GM12873 (cell line): ENCODE results near the gene TMEM63A.

ENCODE experiments used
- TF ChIP-seq, protein P1 (sequence below): IDR thresholded peaks from 2 replicates; pipeline ENCODE4 v1.5.1; 2012; ENCODE audit warnings: low read depth, mild to moderate bottlenecking, moderate library complexity, low read length, control low read depth; ENCODE audit not compliant: insufficient read depth; ENCODE audit errors: missing control alignments

TMEM63A gene

DNA sequence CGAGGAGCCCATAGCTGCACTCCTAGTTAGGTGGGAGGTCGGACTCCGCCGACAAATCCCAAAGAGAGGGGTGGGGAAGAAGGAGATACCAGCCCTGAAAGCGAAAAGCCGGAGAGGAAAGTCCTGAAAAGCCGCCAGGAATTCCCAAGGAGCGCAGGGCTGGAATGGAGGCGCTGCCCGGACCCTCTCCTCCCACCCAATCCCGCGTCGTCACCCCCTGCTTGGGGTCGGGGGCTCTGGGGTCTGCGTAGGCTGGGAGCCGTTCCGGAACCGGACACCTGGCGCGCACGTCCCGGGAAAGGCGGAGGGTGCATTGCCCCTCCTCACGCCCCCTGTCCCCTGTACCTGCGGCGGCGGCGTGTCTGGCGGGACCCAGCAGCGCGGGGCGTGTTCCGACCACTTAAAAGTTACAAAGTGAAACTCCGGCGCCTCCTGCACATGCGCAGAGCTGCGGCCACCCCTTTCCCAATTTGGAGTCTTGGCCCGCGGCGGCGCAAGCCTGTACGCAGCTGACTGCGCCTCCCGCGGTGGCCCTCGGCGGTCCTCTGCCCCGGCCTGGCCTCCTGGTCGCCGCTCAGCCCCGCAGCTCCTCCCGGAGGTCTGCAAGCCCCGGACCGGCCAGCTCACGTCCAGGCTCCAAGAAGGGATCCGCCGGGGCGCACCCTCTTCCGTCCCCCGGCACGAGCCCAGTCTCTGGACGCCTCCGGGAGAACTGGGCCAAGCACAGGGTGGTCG, at the start of gene TMEM63A:
TMEM63A (minus strand) TSS at position 422 of the 735 bp plus-strand sequence. CDS start 4,800 bp downstream, outside the sequence.
- TF ChIP-seq, protein P1, sequence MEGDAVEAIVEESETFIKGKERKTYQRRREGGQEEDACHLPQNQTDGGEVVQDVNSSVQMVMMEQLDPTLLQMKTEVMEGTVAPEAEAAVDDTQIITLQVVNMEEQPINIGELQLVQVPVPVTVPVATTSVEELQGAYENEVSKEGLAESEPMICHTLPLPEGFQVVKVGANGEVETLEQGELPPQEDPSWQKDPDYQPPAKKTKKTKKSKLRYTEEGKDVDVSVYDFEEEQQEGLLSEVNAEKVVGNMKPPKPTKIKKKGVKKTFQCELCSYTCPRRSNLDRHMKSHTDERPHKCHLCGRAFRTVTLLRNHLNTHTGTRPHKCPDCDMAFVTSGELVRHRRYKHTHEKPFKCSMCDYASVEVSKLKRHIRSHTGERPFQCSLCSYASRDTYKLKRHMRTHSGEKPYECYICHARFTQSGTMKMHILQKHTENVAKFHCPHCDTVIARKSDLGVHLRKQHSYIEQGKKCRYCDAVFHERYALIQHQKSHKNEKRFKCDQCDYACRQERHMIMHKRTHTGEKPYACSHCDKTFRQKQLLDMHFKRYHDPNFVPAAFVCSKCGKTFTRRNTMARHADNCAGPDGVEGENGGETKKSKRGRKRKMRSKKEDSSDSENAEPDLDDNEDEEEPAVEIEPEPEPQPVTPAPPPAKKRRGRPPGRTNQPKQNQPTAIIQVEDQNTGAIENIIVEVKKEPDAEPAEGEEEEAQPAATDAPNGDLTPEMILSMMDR: peak; percentile 39

DNA sequence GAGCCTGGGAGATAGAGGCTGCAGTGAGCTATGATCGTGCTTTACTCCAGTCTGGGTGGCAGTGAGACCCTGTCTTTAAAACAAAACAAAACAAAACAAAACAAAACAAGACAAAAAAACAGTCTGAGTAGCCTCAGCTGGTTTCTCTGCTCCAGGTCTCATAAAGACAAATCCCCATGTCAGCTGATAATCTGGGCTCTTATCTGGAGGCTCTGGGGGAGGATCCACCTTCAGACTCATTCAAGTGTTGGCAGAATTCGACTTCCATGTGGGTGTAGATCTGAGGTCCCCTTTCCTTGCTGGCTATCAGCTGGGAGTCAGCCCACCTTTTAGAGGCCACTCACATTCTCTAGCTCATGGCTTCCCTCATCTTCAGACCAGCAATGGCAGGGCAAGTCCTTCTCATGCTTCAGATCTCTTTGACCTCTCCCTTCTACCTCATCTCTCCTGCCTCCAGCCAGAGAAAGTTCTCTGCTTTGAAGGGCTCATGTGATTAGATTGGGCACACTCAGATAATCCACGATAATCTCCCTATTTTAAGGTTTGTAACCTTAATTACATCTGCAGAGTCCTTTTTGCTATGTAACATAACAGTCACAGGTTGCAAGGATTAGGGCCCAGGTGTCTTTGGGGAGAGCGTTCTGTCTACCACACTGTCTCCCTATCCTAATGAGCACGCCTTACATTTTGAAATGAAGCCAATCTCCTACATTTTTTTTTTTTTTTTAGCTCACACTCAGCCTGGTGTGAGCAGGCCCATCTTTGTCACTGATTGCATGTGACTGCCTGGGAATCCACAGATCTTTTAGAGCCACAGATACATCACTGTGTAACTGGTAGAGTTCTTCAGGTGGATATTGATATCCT, 49.3 kb upstream of the TMEM63A start:
- TF ChIP-seq, protein P1: no peak

DNA sequence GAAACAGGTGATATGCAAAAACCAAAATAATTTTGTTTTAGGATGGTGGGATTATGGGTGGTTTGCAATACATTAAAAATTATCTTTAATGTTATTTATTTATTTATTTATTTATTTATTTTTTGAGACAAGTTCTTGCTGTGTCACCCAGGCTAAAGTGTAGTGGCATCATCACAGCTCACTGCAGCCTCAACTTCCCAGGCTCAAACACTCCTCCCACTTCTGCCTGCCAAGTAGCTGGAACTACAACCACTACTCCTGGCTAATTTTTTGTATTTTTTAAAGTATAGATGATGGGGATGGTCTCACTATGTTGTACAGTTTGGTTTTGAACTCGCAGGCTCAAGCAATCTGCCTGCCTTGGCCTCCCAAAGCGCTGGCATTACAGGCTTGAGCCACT, 48.4 kb upstream of the TMEM63A start:
- TF ChIP-seq, protein P1: no peak

DNA sequence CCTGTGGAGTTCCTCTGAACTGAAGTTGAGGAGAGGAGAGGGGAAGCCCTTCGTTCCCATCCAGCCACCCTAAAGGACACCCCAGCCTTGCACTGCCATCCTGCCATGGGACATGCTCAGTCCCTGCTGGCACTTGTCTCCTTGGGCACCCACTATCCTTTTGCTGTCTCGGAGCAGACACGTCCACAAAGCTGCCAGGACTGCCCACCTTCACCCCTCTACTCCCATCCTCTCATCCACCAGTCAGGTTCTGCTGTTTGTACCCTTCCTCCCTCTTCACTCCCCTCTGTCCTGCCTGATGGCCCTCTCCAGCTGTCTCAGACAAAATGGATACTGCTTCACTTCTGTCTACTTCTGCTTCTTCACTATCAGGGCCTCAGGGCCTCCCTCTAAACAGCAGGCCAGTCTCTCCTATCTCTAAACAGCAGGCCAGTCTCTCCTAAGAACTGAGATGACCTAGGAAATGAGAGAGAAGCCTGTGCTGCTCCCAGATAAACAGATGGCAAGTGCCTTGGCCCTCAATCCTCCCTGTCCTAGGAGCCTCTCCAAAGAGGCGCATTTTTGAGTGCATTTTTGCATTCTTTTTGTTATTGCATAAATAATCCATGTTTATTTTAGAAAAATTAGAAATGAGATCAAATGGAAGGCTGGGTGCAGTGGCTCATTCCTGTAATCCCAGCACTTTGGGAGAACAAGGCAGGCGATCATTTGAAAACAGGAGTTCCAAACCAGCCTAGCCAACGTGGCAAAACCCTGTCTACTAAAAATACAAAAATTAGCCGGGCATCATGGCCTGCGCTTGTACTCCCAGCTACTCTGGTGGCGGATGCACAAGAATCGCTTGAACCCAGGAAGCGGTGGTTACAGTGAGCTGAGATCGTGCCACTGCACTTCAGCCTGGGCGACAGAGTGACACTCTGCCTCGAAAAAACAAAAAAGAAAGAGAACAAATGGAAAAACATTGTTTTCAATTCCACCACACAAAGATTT, 46.3 kb upstream of the TMEM63A start:
- TF ChIP-seq, protein P1: no peak

DNA sequence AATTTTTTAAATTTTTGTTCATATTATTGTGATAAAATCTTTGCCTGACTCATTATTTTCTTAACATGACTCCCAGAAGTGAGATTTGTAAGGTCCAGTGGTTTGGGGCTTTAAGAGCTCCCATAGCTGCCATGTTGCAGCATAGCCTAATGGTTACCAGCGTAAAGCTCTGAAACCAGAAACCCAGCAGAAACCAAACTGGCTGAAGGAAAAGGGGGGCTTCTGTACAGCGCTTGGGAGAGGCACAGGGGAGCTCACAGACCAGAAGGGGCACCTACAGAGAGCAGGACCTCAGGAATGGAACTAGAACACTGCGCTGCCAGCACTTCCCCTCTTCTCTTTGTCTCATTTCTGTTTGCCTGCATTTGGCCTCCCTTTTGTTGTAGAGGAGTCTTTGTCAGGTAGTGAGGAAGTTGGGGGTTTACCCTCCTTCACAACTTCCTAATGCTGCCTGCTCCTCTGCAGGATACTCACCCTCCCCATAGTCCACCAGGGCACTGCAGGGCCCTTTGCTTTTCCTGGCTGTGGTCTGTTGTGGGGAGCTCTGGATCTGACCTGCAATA, 44.5 kb upstream of the TMEM63A start:
- TF ChIP-seq, protein P1: no peak

DNA sequence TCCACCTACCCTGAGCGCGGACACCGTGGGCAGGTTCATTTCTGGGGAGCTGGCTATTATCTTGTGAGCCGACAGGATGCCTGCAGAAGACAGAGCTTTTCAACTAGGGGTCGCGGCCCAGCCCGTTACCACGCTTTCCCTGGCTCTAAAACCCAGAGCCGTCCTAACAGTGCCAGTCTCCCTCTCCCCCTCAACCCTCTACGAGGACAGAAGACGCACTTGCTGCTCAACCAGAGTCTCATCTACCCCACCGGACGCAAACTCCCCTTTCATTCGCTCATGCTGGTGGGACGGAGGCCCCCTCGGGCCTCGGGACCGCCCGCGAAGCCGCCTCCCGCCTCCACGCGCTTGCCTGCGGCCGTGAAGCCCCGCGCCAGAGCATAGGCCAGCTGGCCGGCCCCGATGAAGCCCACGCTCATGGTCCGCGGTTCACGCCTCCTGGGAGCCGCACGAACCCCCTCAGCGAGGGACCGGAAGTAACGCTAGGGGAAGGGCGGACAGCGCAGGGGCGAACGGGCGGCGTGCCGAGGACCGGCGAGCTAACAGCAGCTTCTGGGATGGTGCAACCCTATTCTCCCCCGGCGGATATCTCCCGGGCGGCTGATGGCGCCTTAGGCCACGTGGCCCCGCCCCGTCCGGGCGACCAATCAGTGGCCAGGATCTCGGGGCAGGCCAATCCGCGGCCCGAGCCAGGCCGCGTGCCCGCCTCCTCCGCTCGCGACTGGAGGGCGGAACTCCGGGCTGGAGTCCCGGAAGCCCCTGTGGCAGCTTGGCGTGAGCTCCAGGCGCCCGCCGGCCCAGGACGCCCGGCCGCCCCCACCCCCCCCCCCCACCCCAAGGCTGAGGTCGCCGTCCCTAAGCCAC, 41.7 kb upstream of the TMEM63A start, which contains the start of gene PYCR2:
PYCR2 (minus strand) TSS at position 559 of the 864 bp plus-strand sequence; CDS start at position 419, 140 bp downstream.
- TF ChIP-seq, protein P1: no peak
